ENCODE results near the gene CALML5.

CALML5 gene

GRCh38 chr10:5532618-5533097 is 33.3 kb upstream of the CALML5 start:
- no peak for DNase-seq

- DNase-seq: no peak
These were observed 32.9 kb upstream of the CALML5 start for GRCh38 chr10:5532307-5532605.

- DNase-seq: no peak
These were observed 32.4 kb upstream of the CALML5 start for GRCh38 chr10:5531558-5532306.

GRCh38 chr10:5530846-5531557 is 31.6 kb upstream of the CALML5 start:
- DNase-seq: no peak

- DNase-seq: no peak
These were observed 31.0 kb upstream of the CALML5 start for GRCh38 chr10:5530412-5530806.

GRCh38 chr10:5529702-5530411 is 30.5 kb upstream of the CALML5 start:
- no peak for DNase-seq

- DNase-seq: no peak
These were observed 29.8 kb upstream of the CALML5 start for GRCh38 chr10:5528989-5529701.

GRCh38 chr10:5527332-5528200 is 28.2 kb upstream of the CALML5 start:
- DNase-seq: no peak

- DNase-seq: no peak
These were observed 27.4 kb upstream of the CALML5 start for GRCh38 chr10:5526691-5527331.

- DNase-seq: no peak
These were observed 26.4 kb upstream of the CALML5 start for GRCh38 chr10:5525561-5526341.

GRCh38 chr10:5524641-5525560 is 25.5 kb upstream of the CALML5 start, which contains the start of gene CALML3:
Gene CALML3, plus strand, starts transcription at chr10:5524961. Its CDS starts 125 bp downstream, at chr10:5525086.
- DNase-seq: no peak

- no peak for DNase-seq
These were observed 24.6 kb upstream of the CALML5 start for GRCh38 chr10:5523796-5524574.

GRCh38 chr10:5522913-5523560 is 23.7 kb upstream of the CALML5 start:
- DNase-seq: no peak

- DNase-seq: no peak
These were observed 19.7 kb upstream of the CALML5 start for GRCh38 chr10:5519054-5519453.

- DNase-seq: no peak
These were observed 18.8 kb upstream of the CALML5 start for GRCh38 chr10:5518143-5518542.

GRCh38 chr10:5517546-5517945 is 18.2 kb upstream of the CALML5 start:
- DNase-seq: no peak

- DNase-seq: no peak
These were observed 16.8 kb upstream of the CALML5 start for GRCh38 chr10:5515948-5516761.
